Choroid plexus epithelial cell (primary cell): ENCODE data around the gene INSC.
A peak's percentile ranks its signal among the peaks of the same experiment; 100 is the strongest.

Experiments
- DNase-seq: peaks from one replicate; pipeline ENCODE4 v3.0.0-alpha.2; 2010; ENCODE audit warnings: low read depth
- H3K4me3 ChIP-seq: 2 replicates; pipeline ENCODE4 v1.5.1; 2011; ENCODE audit warnings: low read depth, mild to moderate bottlenecking, control low read depth, low read length, moderate library complexity
- TF ChIP-seq, protein P1 (sequence below): conservative IDR thresholded peaks from 2 replicates; pipeline ENCODE4 v1.5.1; 2011; ENCODE audit warnings: low read depth, mild to moderate bottlenecking, control low read depth, inconsistent platforms, low read length, moderate library complexity

The INSC gene

DNA sequence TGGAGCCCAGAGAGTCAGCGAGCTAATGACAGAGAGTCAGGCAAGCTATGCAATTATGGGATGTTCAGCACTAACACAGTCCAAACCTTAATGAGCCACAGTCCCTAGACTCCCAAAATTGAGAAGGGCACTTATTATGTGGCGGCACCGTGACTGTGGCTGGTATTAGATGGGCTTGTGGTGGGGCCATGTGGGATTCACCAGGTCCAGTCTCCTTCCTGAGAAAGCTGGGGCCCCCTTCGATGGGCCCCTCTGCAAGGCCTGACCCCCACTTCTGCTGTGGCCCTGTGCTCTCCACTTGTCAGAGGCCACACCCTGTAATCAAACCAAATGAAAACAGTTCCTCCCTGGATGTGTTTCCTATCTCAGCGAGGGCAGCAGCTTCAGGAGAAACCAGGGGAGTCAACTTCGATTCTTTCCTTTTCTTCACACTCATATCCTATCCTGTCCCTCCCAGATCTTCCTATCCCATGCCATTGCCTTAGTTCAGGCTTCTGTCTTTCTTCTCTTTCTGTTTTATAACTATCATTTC lies 42.9 kb downstream of the INSC start:
- H3K4me3 ChIP-seq: no peak overlapping the region
- DNase-seq: no peak

DNA sequence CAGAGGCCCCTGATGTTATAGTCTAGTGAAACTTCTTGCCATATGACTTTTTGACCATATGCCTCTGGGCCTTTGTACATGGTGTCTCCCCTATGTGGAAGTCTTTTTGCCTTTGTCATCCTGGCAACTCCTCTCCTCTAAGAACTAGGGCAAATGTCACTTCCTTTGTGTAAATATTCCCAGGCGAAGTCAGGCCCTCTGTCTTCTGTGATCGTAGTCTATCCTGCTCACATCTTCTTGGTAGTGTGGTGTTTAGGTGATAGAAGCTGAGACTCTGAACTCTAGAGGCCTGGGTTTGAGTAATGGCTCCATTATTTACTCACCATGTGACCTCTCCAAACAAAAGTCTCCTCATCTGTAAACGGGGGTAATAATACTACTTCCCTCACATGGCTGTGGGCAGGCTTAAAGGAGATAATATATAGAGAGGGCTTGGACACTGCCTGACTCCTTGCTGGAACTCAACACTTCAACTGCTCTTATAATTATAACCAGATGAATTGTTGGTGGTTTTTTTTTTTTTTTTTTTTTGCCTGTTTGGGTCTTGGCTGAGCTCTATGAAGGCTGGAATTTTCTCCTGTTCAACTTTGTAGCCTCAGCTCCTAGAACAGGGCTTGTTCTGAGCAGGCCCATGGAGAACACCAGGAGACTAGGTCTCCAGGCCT lies 43.8 kb downstream of the INSC start:
- DNase-seq: peak; percentile 70
- no peak overlapping the region for H3K4me3 ChIP-seq
- TF ChIP-seq, protein P1, sequence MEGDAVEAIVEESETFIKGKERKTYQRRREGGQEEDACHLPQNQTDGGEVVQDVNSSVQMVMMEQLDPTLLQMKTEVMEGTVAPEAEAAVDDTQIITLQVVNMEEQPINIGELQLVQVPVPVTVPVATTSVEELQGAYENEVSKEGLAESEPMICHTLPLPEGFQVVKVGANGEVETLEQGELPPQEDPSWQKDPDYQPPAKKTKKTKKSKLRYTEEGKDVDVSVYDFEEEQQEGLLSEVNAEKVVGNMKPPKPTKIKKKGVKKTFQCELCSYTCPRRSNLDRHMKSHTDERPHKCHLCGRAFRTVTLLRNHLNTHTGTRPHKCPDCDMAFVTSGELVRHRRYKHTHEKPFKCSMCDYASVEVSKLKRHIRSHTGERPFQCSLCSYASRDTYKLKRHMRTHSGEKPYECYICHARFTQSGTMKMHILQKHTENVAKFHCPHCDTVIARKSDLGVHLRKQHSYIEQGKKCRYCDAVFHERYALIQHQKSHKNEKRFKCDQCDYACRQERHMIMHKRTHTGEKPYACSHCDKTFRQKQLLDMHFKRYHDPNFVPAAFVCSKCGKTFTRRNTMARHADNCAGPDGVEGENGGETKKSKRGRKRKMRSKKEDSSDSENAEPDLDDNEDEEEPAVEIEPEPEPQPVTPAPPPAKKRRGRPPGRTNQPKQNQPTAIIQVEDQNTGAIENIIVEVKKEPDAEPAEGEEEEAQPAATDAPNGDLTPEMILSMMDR: no peak

More for the DNA sequence above, 42.9 kb downstream of the INSC start:
- TF ChIP-seq, protein P1: no peak

DNA sequence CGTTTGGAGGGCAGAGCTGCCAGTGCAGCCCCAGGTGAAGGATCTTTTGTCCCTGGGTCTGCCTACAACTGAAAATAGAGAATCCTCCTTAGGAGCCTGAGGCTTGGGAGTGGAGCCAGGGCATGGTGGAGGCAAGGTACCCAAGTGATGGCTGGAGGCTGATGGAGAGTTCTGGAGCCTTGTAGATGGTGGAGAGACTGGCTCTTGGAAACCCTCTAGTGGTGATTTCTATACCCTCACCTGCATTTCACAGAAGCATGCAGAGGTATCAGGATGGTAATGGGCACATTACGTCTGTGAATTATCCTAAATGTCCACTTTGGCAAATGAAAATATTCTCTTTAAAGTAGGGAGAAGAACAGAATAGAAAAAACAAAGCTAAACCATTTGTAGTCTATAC lies 44.4 kb downstream of the INSC start:
- TF ChIP-seq, protein P1: peak; percentile 80
- peak; percentile 70 for DNase-seq
- no peak overlapping the region for H3K4me3 ChIP-seq

DNA sequence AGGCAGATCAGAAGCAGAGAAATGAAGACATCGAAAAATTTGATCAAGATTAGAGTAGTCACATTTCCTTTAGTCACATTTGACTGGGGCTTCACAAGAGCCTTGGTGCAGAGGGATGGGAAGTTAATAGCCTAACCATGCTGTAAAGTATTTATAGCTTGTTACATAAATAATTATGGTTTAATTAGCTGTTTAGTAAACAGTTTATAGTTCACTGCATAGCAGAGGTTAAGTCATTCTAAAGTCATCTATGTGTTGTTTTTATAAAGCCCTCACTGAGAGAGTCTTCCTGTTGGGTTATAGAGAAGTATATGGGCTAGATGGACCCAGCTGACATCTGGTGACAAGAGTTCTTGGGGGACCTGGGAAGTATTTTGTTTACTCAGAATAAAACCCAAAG lies 47.1 kb downstream of the INSC start:
- H3K4me3 ChIP-seq: no peak overlapping the region
- TF ChIP-seq, protein P1: no peak
- no peak for DNase-seq

DNA sequence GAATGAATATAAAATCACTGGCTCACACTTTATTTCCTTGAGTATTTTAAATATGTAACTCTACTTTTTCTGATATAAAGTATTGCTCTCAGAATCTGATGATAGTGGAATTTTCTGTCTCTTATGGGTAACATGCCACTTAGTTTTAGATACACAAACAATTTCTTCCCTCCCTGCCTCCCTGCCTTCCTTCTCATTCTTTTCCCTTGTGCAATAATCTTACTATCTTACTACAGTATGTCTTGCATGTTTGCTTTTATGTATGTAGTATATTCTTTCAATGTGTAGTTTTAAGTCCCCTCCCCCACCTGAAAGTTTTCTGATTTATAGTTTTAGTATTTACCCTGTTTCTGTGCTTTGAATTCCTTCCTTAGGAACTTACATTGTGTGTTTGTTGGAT lies 48.4 kb downstream of the INSC start:
- no peak for DNase-seq
- no peak overlapping the region for H3K4me3 ChIP-seq
- TF ChIP-seq, protein P1: no peak

DNA sequence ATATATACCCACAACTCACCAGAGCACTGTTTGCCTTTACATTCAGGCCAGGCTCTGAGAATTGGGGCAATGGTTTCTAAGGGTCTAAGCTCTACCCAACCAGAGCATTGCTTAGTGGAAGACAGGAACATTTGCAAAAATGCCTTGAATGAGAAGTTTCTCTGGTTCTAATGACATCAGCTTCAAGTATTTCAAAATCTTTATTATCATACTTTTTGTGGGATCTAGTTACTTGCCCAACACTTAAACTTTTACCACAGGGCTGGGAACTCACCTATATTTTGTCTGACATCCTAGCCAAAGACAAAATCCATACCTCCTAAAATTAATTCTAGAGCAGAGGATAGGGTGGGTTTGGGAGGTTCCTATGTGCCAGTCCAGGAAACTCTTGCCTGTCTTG lies 51.5 kb downstream of the INSC start:
- TF ChIP-seq, protein P1: no peak
- H3K4me3 ChIP-seq: no peak overlapping the region
- DNase-seq: peak; percentile 19
